ENCODE data around the gene SEMA4D.

The SEMA4D gene

GRCh38 chr9:89434636-89435035 is 63.3 kb downstream of the SEMA4D start:
- POLR2A ChIA-PET = no interaction called here
- no peak for TF ChIP-seq CTCF (IDR thresholded peaks at IDR 0.05; ENCODE audit: control extremely low read depth, extremely low read depth, low read depth, missing control alignments)
- CTCF ChIA-PET = interaction anchor here (1.5 kb wide), 1 partner anchor 10 kb away, joined by 3 read pairs; no protein-coding TSS in a partner anchor
- DNase-seq (ENCODE audit: extremely low spot score) = no peak

- no peak for DNase-seq (ENCODE audit: extremely low spot score)
- POLR2A ChIA-PET = no interaction called here
- CTCF ChIA-PET = interaction anchor here (1.2 to 1.5 kb wide), 2 partner anchors 10 to 11 kb away, joined by 3 to 6 read pairs; no protein-coding TSS in a partner anchor
- TF ChIP-seq CTCF (IDR thresholded peaks at IDR 0.05; ENCODE audit: control extremely low read depth, extremely low read depth, low read depth, missing control alignments) = no peak
Observed at GRCh38 chr9:89433826-89434225, 64.1 kb downstream of the SEMA4D start.

GRCh38 chr9:89432986-89433530 is 64.9 kb downstream of the SEMA4D start:
- no peak for DNase-seq (ENCODE audit: extremely low spot score)
- no peak for TF ChIP-seq CTCF (IDR thresholded peaks at IDR 0.05; ENCODE audit: control extremely low read depth, extremely low read depth, low read depth, missing control alignments)
- POLR2A ChIA-PET = no interaction called here
- CTCF ChIA-PET = interaction anchor here (1.2 to 1.5 kb wide), 3 partner anchors 9 to 24 kb away, joined by 3 to 6 read pairs (median 3); no protein-coding TSS in a partner anchor

GRCh38 chr9:89431930-89432725 is 65.8 kb downstream of the SEMA4D start:
- DNase-seq (ENCODE audit: extremely low spot score) = no peak
- no peak for TF ChIP-seq CTCF (IDR thresholded peaks at IDR 0.05; ENCODE audit: control extremely low read depth, extremely low read depth, low read depth, missing control alignments)
- ChIA-PET POLR2A (no interaction called here), CTCF (interaction anchor here (0.8 to 8.9 kb wide), 8 partner anchors 8 to 141 kb away, joined by 3 to 81 read pairs (median 10); no protein-coding TSS in a partner anchor)

- CTCF ChIA-PET = interaction anchor here (0.8 to 8.9 kb wide), 7 partner anchors 9 to 142 kb away, joined by 4 to 81 read pairs (median 19); no protein-coding TSS in a partner anchor
- POLR2A ChIA-PET = no interaction called here
- no peak for TF ChIP-seq CTCF (IDR thresholded peaks at IDR 0.05; ENCODE audit: control extremely low read depth, extremely low read depth, low read depth, missing control alignments)
- no peak for DNase-seq (ENCODE audit: extremely low spot score)
Observed at GRCh38 chr9:89430995-89431394, 66.9 kb downstream of the SEMA4D start.

GRCh38 chr9:89428901-89429890 is 68.7 kb downstream of the SEMA4D start:
- TF ChIP-seq CTCF (IDR thresholded peaks at IDR 0.05; ENCODE audit: control extremely low read depth, extremely low read depth, low read depth, missing control alignments) = peak; percentile 56
- POLR2A ChIA-PET = no interaction called here
- CTCF ChIA-PET = interaction anchor here (0.8 to 8.9 kb wide), 40 partner anchors 8 to 169 kb away, joined by 3 to 81 read pairs (median 5); partner anchors contain the start of gene SEMA4D
- peak; percentile 64 for DNase-seq (ENCODE audit: extremely low spot score)
